Hepatocyte (in vitro differentiated cells): Measurements from ENCODE around the gene SLITRK4. TPM values are rescaled to one million over a fixed set of nuclear protein-coding genes. Genes with fewer than 3 reads are reported as not detected.
A peak's percentile ranks its signal among the peaks of the same experiment; 100 is the strongest.

ENCODE experiments used
- DNase-seq: peaks from one replicate; pipeline ENCODE4 v3.0.0-alpha.2; 2016; ENCODE audit warnings: low spot score
- H2AFZ ChIP-seq: fragments of 200-600 bp; sonication (generic); 2 replicates; pipeline ENCODE4 v1.6.0; 2016; ENCODE audit warnings: antibody characterized with exemption, mild to moderate bottlenecking
- H3K27ac ChIP-seq: fragments of 200-600 bp; sonication (generic); 2 replicates; pipeline ENCODE4 v1.5.1; 2016; ENCODE audit warnings: mild to moderate bottlenecking
- H3K27me3 ChIP-seq: fragments of 200-600 bp; sonication (generic); 2 replicates; pipeline ENCODE4 v1.6.1; 2016
- H3K36me3 ChIP-seq: fragments of 200-600 bp; sonication (generic); replicated peaks from 2 replicates; pipeline ENCODE4 v1.5.1; 2016; ENCODE audit warnings: low read depth; ENCODE audit not compliant: insufficient read depth
- H3K4me1 ChIP-seq: fragments of 200-600 bp; sonication (generic); 2 replicates; pipeline ENCODE4 v1.5.1; 2016; ENCODE audit warnings: mild to moderate bottlenecking, moderate library complexity; ENCODE audit not compliant: insufficient read depth
- H3K4me2 ChIP-seq: fragments of 200-600 bp; sonication (generic); 2 replicates; pipeline ENCODE4 v1.6.0; 2016
- H3K4me3 ChIP-seq: fragments of 200-600 bp; sonication (generic); 2 replicates; pipeline ENCODE4 v1.5.1; 2016; ENCODE audit warnings: mild to moderate bottlenecking
- H3K79me2 ChIP-seq: fragments of 200-600 bp; sonication (generic); 2 replicates; pipeline ENCODE4 v1.6.0; 2017; ENCODE audit warnings: mild to moderate bottlenecking
- H3K9me2 ChIP-seq: fragments of 200-600 bp; sonication (generic); replicated peaks from 2 replicates; pipeline ENCODE4 v1.6.0; 2017; ENCODE audit warnings: mild to moderate bottlenecking; ENCODE audit not compliant: insufficient read depth
- H3K9me3 ChIP-seq: fragments of 200-600 bp; sonication (generic); 2 replicates; pipeline ENCODE4 v1.5.1; 2016; ENCODE audit warnings: low read depth, mild to moderate bottlenecking
- H4K20me1 ChIP-seq: fragments of 200-600 bp; sonication (generic); 2 replicates; pipeline ENCODE4 v1.6.0; 2016; ENCODE audit warnings: mild to moderate bottlenecking; ENCODE audit not compliant: insufficient read depth, poor library complexity, severe bottlenecking
- CTCF ChIP-seq: fragments of 200-600 bp; sonication (generic); IDR thresholded peaks from 2 replicates; pipeline ENCODE4 v1.5.1; 2016; ENCODE audit warnings: antibody characterized with exemption, mild to moderate bottlenecking; ENCODE audit not compliant: poor library complexity
- EZH2 ChIP-seq: fragments of 200-600 bp; sonication (generic); IDR thresholded peaks from 2 replicates; pipeline ENCODE4 v1.6.1; 2016; ENCODE audit warnings: antibody characterized with exemption, mild to moderate bottlenecking, borderline replicate concordance
- EZH2phosphoT487 ChIP-seq: fragments of 200-600 bp; sonication (generic); IDR thresholded peaks from one replicate; pipeline ENCODE4 v1.6.1; 2018; ENCODE audit warnings: antibody characterized with exemption, mild to moderate bottlenecking, low read depth, moderate library complexity; ENCODE audit not compliant: unreplicated experiment, severe bottlenecking
- WGBS: methylation state at CpG from one replicate; pipeline ENCODE4 v1.1.6; 2016; ENCODE audit warnings: low lambda C conversion rate; ENCODE audit errors: missing lambda C conversion rate; 5-methylcytosine and 5-hydroxymethylcytosine counted together
- polyA plus RNA-seq: library from polyadenylated mRNA; unstranded; fragments of >200 nt; fragmentation: Nextera tagmentation; extraction: Ambion mirVana; gene quantifications from 2 replicates; pipeline ENCODE4 v1.2.1, GENCODE V29; 2016
- total RNA-seq: library from RNA; depleted of rRNA; stranded (reverse); fragments of >200 nt; gene quantifications from 2 replicates; pipeline ENCODE4 v1.2.3, GENCODE V29; 2014

Gene SLITRK4
- total and polyA plus RNA-seq, 2 experiments from 2014 or later = 11.1 to 15.2 TPM

- Histone ChIP-seq H3K79me2 (no peaks in the 10 kb centered on the region), H3K4me3 (peak overlapping the region; percentile 45), H3K27ac (no peak overlapping the region), H3K9me2 (no peaks in the 10 kb centered on the region), H3K36me3 (no peaks in the 10 kb centered on the region), H2AFZ (peak overlapping the region; percentile 31), H3K4me2 (peak overlapping the region; percentile 86), H3K9me3 (no peaks in the 10 kb centered on the region), H3K27me3 (no peaks in the 10 kb centered on the region), H4K20me1 (no peaks in the 10 kb centered on the region), H3K4me1 (no peaks in the 10 kb centered on the region)
- 42% methylated on average over 18 of the region's 26 CpGs for WGBS
- TF ChIP-seq CTCF (no peak), EZH2 (no peak), EZH2phosphoT487 (no peak)
- no peak for DNase-seq
Observed at GRCh38 chrX:143634309-143634662, 1.6 kb downstream of the SLITRK4 start.

- H3K4me1 ChIP-seq = no peaks in the 10 kb centered on the region
- peak overlapping the region; percentile 45 for H3K4me3 ChIP-seq
- no peak for TF ChIP-seq EZH2phosphoT487
- no peak for TF ChIP-seq EZH2
- no peak for TF ChIP-seq CTCF
- no peaks in the 10 kb centered on the region for H3K79me2 ChIP-seq
- H3K9me2 ChIP-seq = no peaks in the 10 kb centered on the region
- H3K4me2 ChIP-seq = peak overlapping the region; percentile 86
- peak overlapping the region; percentile 31 for H2AFZ ChIP-seq
- 53% methylated on average over 51 of the region's 64 CpGs for WGBS
- no peaks in the 10 kb centered on the region for H3K27me3 ChIP-seq
- H3K36me3 ChIP-seq = no peaks in the 10 kb centered on the region
- no peaks in the 10 kb centered on the region for H4K20me1 ChIP-seq
- H3K9me3 ChIP-seq = no peaks in the 10 kb centered on the region
- H3K27ac ChIP-seq = no peak overlapping the region
- DNase-seq = peak; percentile 26
Observed at GRCh38 chrX:143633461-143634308, 2.2 kb downstream of the SLITRK4 start.

DNA sequence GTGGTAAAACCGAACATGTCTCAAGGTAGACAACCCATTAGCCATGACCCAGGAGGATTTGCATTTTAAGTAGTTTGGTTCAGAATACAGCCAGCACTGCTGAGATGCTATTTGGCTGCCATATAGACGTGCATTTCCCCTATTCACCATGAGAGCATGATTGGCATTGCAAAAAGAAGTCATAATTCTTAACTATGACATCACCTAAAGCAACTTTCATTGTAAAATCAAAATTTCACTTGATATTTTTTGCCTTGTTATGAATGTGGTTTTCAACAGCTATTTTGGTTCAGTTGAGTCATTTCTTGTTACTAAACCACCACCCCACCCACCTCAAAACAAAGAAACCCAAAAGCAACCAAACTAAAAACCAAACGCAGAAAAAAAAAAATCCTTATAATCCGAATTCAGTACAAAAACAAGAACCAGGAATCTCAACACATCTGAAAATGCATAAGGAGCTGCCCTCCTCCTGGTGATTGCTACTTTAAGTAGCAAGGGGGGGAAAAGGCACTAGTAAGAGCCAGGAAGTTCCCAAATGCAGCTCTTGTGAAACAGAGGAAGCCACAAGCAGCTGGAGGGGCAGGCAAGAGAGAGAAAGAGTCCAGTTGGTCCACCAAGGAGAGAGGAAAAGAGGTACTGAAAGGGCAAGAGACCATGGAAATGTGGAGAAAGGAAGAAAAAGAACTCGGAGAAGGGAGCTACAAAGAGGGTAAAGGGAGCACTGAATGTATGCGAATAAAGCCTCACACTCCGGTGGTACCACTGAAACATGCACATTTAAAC, 3.1 kb downstream of the SLITRK4 start:
- TF ChIP-seq EZH2 = no peak
- no peak for TF ChIP-seq EZH2phosphoT487
- TF ChIP-seq CTCF = no peak
- no peak for DNase-seq
- Histone ChIP-seq H3K79me2 (no peaks in the 10 kb centered on the region), H3K4me2 (peak overlapping the region; percentile 86), H2AFZ (no peak overlapping the region), H4K20me1 (no peaks in the 10 kb centered on the region), H3K4me1 (no peaks in the 10 kb centered on the region), H3K9me3 (no peaks in the 10 kb centered on the region), H3K36me3 (no peaks in the 10 kb centered on the region), H3K9me2 (no peaks in the 10 kb centered on the region), H3K27ac (no peak overlapping the region), H3K27me3 (no peaks in the 10 kb centered on the region), H3K4me3 (peak overlapping the region; percentile 45)
- WGBS = 51% methylated on average over 7 of the region's 7 CpGs
